CD14-positive monocyte (primary cell): ENCODE results near the gene CSNK1G3. TPM values are rescaled to one million over a fixed set of nuclear protein-coding genes. Genes with fewer than 3 reads are reported as not detected.

Experiments
- DNase-seq, 3 donors: peaks; one replicate each; pipeline ENCODE4 v3.0.0-alpha.2; 2011 to 2022
- H2AFZ ChIP-seq: 2 replicates; pipeline ENCODE4 v1.6.0; 2012; ENCODE audit warnings: mild to moderate bottlenecking, low read depth, low read length, inconsistent platforms; ENCODE audit not compliant: insufficient read depth, poor library complexity, severe bottlenecking
- H3K27ac ChIP-seq, 2 donors: 1 replicate in 1 of 2; 2 replicates in 1 of 2; pipeline ENCODE4 v1.5.1; 2012 to 2013; ENCODE audit warnings: low read length in 2 of 2, control low read depth in 1 of 2, inconsistent platforms in 1 of 2, low read depth in 1 of 2, mild to moderate bottlenecking in 1 of 2
- H3K27me3 ChIP-seq, 2 donors: one replicate each; pipeline versions ENCODE4 v1.6.0 to v1.6.1; 2011 to 2013; ENCODE audit warnings: low read length in 2 of 2; ENCODE audit not compliant: control insufficient read depth in 2 of 2, insufficient read depth in 2 of 2
- H3K36me3 ChIP-seq, 2 donors: replicated peaks in 1 of 2; 1 replicate in 1 of 2; 2 replicates in 1 of 2; pipeline versions ENCODE4 v1.5.1 to v1.6.1; 2012 to 2013; ENCODE audit warnings: low read length in 2 of 2, control low read depth in 1 of 2, inconsistent platforms in 1 of 2, mild to moderate bottlenecking in 1 of 2; ENCODE audit not compliant: insufficient read depth in 2 of 2, control insufficient read depth in 1 of 2
- H3K4me1 ChIP-seq, 2 donors: 1 replicate in 1 of 2; 2 replicates in 1 of 2; pipeline versions ENCODE4 v1.5.1 to v1.6.1; 2012 to 2013; ENCODE audit warnings: low read length in 2 of 2, control low read depth in 1 of 2, inconsistent platforms in 1 of 2, mild to moderate bottlenecking in 1 of 2, moderate library complexity in 1 of 2; ENCODE audit not compliant: insufficient read depth in 2 of 2, control insufficient read depth in 1 of 2
- H3K4me2 ChIP-seq: replicated peaks from 2 replicates; pipeline ENCODE3; 2012; ENCODE audit warnings: low read length, moderate library complexity, mild to moderate bottlenecking; ENCODE audit not compliant: poor library complexity, severe bottlenecking; ENCODE audit errors: extremely low read depth
- H3K4me3 ChIP-seq, 3 experiments: fragments of 200-600 bp in 1 of 3; sonication (generic) in 1 of 3; replicated peaks in 1 of 3; 1 replicate in 2 of 3; 2 replicates in 1 of 3; pipeline ENCODE4 v1.5.1; 2011 to 2013; ENCODE audit warnings: low read length in 3 of 3, mild to moderate bottlenecking in 3 of 3, control low read depth in 2 of 3, low read depth in 2 of 3, inconsistent platforms in 1 of 3, moderate library complexity in 1 of 3
- H3K79me2 ChIP-seq: 2 replicates; pipeline ENCODE4 v1.6.0; 2012; ENCODE audit warnings: mild to moderate bottlenecking, control low read depth, inconsistent platforms, low read length, moderate library complexity; ENCODE audit not compliant: insufficient read depth
- H3K9ac ChIP-seq: 2 replicates; pipeline ENCODE4 v1.6.0; 2017; ENCODE audit warnings: low read length, mild to moderate bottlenecking; ENCODE audit not compliant: insufficient read depth, poor library complexity, severe bottlenecking
- H3K9me3 ChIP-seq, 2 donors: replicated peaks in 1 of 2; 1 replicate in 1 of 2; 2 replicates in 1 of 2; pipeline versions ENCODE4 v1.5.1 to v1.6.1; 2012 to 2013; ENCODE audit warnings: low read length in 2 of 2, control low read depth in 1 of 2; ENCODE audit not compliant: control insufficient read depth in 1 of 2, insufficient read depth in 1 of 2
- H4K20me1 ChIP-seq: 2 replicates; pipeline ENCODE4 v1.6.0; 2012; ENCODE audit warnings: mild to moderate bottlenecking, low read length, control low read depth, moderate library complexity; ENCODE audit not compliant: insufficient read depth
- H3K27ac Mint-ChIP-seq, 7 donors: one replicate each; pipeline ENCODE4 v1.8.0; 2020; ENCODE audit warnings: mild to moderate bottlenecking in 7 of 7, mixed read lengths in 7 of 7, moderate library complexity in 6 of 7, inconsistent platforms in 2 of 7
- H3K27me3 Mint-ChIP-seq, 3 donors: one replicate each; pipeline ENCODE4 v1.8.0; 2021 to 2022; ENCODE audit warnings: low read depth in 3 of 3, mild to moderate bottlenecking in 3 of 3, mixed read lengths in 3 of 3, moderate library complexity in 3 of 3, inconsistent platforms in 1 of 3
- H3K36me3 Mint-ChIP-seq, 2 donors: one replicate each; pipeline ENCODE4 v1.8.0; 2020; ENCODE audit warnings: mixed read lengths in 2 of 2, inconsistent platforms in 1 of 2, mild to moderate bottlenecking in 1 of 2
- H3K4me1 Mint-ChIP-seq: one replicate; pipeline ENCODE4 v1.8.0; 2020; ENCODE audit warnings: mild to moderate bottlenecking, mixed read lengths
- H3K4me3 Mint-ChIP-seq, 2 donors: one replicate each; pipeline ENCODE4 v1.8.0; 2020; ENCODE audit warnings: mild to moderate bottlenecking in 2 of 2, mixed read lengths in 2 of 2, moderate library complexity in 1 of 2
- H3K9me3 Mint-ChIP-seq, 7 donors: one replicate each; pipeline ENCODE4 v1.8.0; 2020 to 2022; ENCODE audit warnings: mixed read lengths in 7 of 7, mild to moderate bottlenecking in 6 of 7, moderate library complexity in 6 of 7, inconsistent platforms in 2 of 7
- CTCF ChIP-seq: fragments of 200-600 bp; IDR thresholded peaks from one replicate; pipeline ENCODE4 v1.8.0; 2022; ENCODE audit warnings: antibody characterized with exemption, mild to moderate bottlenecking
- WGBS: methylation state at CpG from one replicate; pipeline ENCODE4 v1.1.5; 2013; ENCODE audit warnings: missing lambda C conversion rate; ENCODE audit not compliant: insufficient coverage; 5-methylcytosine and 5-hydroxymethylcytosine counted together
- intact Hi-C, 2 donors: fragments of 100-400 bp; cut with micrococcal nuclease; formaldehyde crosslinking; loops; one replicate each; pipeline versions ENCODE4 v1.15.0 to v1.15.1; 2023
- polyA plus RNA-seq, 3 donors: library from polyadenylated mRNA; depleted of rRNA in 1 of 3; unstranded in 2 of 3; stranded (reverse) in 1 of 3; fragments of 300-500 nt in 2 of 3; fragments of >200 nt in 1 of 3; fragmentation: Illumina TruSeq in 2 of 3; gene quantifications; 1 replicate in 2 of 3; 2 replicates in 1 of 3; pipeline ENCODE4 v1.2.3, GENCODE V29; 2012 to 2021

CSNK1G3 gene
- polyA plus RNA-seq, 3 donors: 10.8 to 22.3 (median 17.1) TPM

GRCh38 chr5:123478546-123478945, 33.4 kb upstream of the CSNK1G3 start:
- Histone ChIP-seq H3K36me3 (no peaks in the 10 kb centered on the region), H3K9me3 (no peaks in the 10 kb centered on the region), H3K27me3 (no peaks in the 10 kb centered on the region), H3K4me2 (no peak overlapping the region), H3K79me2 (no peaks in the 10 kb centered on the region), H3K4me3 (no peak overlapping the region), H4K20me1 (no peaks in the 10 kb centered on the region), H2AFZ (no peak overlapping the region), H3K27ac (no peak overlapping the region), H3K9ac (no peak overlapping the region), H3K4me1 (no peaks in the 10 kb centered on the region)
- Mint-ChIP-seq H3K27me3 (peaks cover 0 to 9% (median 2%) of the 10 kb centered on the region in 3 donors), H3K9me3 (peaks cover 0 to 2% (median 0%) of the 10 kb centered on the region in 7 donors), H3K4me1 (no peaks in the 10 kb centered on the region), H3K4me3 (no peak overlapping the region), H3K36me3 (no peaks in the 10 kb centered on the region), H3K27ac (no peak overlapping the region)
- no peak for DNase-seq
- intact Hi-C loops: no loop called here
- TF ChIP-seq CTCF: no peak
- 90% methylated on average over 1 of the region's 1 CpG for WGBS

GRCh38 chr5:123482258-123482657, 29.7 kb upstream of the CSNK1G3 start:
- H3K9me3 Mint-ChIP-seq: peaks cover 0 to 2% (median 0%) of the 10 kb centered on the region in 7 donors
- no peak overlapping the region for H3K27ac Mint-ChIP-seq
- no peak overlapping the region for H3K9ac ChIP-seq
- no peaks in the 10 kb centered on the region for H3K9me3 ChIP-seq
- 67% methylated on average over 1 of the region's 4 CpGs for WGBS
- peaks cover 2 to 9% (median 3%) of the 10 kb centered on the region in 3 donors for H3K27me3 Mint-ChIP-seq
- no peak overlapping the region for H2AFZ ChIP-seq
- H3K27me3 ChIP-seq: no peaks in the 10 kb centered on the region
- H4K20me1 ChIP-seq: no peaks in the 10 kb centered on the region
- no peak overlapping the region for H3K27ac ChIP-seq
- no peaks in the 10 kb centered on the region for H3K79me2 ChIP-seq
- DNase-seq: no peak
- no peak for TF ChIP-seq CTCF
- no peak overlapping the region for H3K4me3 ChIP-seq
- no peaks in the 10 kb centered on the region for H3K36me3 ChIP-seq
- H3K36me3 Mint-ChIP-seq: no peaks in the 10 kb centered on the region
- H3K4me1 Mint-ChIP-seq: no peaks in the 10 kb centered on the region
- H3K4me1 ChIP-seq: no peaks in the 10 kb centered on the region
- no peak overlapping the region for H3K4me2 ChIP-seq
- intact Hi-C loops: no loop called here
- H3K4me3 Mint-ChIP-seq: no peak overlapping the region
